Right lobe of liver (tissue), 4 donors: Measurements from ENCODE around the gene GRB10.

Experiments
- CTCF ChIP-seq, 4 donors: fragments of 200-600 bp in 3 of 4; fragments of 450-650 bp in 1 of 4; IDR thresholded peaks; one replicate each; pipeline versions ENCODE4 v1.5.1 to v1.8.0; 2016 to 2022; ENCODE audit warnings: antibody characterized with exemption in 4 of 4, mild to moderate bottlenecking in 2 of 4
- POLR2A ChIP-seq: fragments of 450-650 bp; IDR thresholded peaks from one replicate; pipeline ENCODE4 v1.6.1; 2017; ENCODE audit warnings: antibody characterized with exemption, mild to moderate bottlenecking
- donor health status: DM: no; HTN: no; CAD: no.
- donor health status: DM: no; HTN: no; CAD: no.
- donor health status: DM: no; HTN: yes; CAD: no.

GRCh38 chr7:50814166-50814565 is 31.5 kb upstream of the GRB10 start:
- TF ChIP-seq CTCF (IDR thresholded peaks at IDR 0.05) (no peak), POLR2A (no peak)
